MM.1S (cell line): ENCODE measurements around the gene TULP4.
"Not testable (repeated sequence)": the region's sequence is repeated elsewhere in the genome, so short reads cannot be mapped to it uniquely, and the experiment has no call there.

Source experiments
- DNase-seq: peaks from one replicate; pipeline ENCODE4 v3.0.0-alpha.2; 2015
- H2AFZ ChIP-seq: fragments of 300-600 bp; sonication (generic); 2 replicates; pipeline ENCODE4 v1.6.0; 2016; ENCODE audit warnings: antibody characterized with exemption, low read length
- H3F3A ChIP-seq: fragments of 300-600 bp; sonication (generic); 2 replicates; pipeline ENCODE4 v1.6.1; 2016; ENCODE audit warnings: mild to moderate bottlenecking, antibody characterized with exemption, low read length, moderate library complexity, mixed read lengths; ENCODE audit not compliant: insufficient read depth
- H3K27ac ChIP-seq: fragments of 300-600 bp; sonication (generic); 2 replicates; pipeline ENCODE4 v1.5.1; 2016; ENCODE audit warnings: mild to moderate bottlenecking, low read length
- H3K27me3 ChIP-seq: fragments of 300-600 bp; sonication (generic); replicated peaks from 2 replicates; pipeline ENCODE4 v1.6.0; 2016; ENCODE audit warnings: low read length; ENCODE audit not compliant: insufficient read depth
- H3K36me3 ChIP-seq: fragments of 300-600 bp; sonication (generic); replicated peaks from 2 replicates; pipeline ENCODE4 v1.6.1; 2016; ENCODE audit warnings: mild to moderate bottlenecking, low read length, mixed read lengths; ENCODE audit not compliant: insufficient read depth
- H3K4me1 ChIP-seq: fragments of 300-600 bp; sonication (generic); 2 replicates; pipeline ENCODE4 v1.6.1; 2016; ENCODE audit warnings: low read length, mixed read lengths
- H3K4me2 ChIP-seq: fragments of 300-600 bp; sonication (generic); 2 replicates; pipeline ENCODE4 v1.6.0; 2016; ENCODE audit warnings: low read depth, low read length
- H3K4me3 ChIP-seq: fragments of 300-600 bp; sonication (generic); 2 replicates; pipeline ENCODE4 v1.5.1; 2016; ENCODE audit warnings: low read length, mixed read lengths
- H3K79me2 ChIP-seq: fragments of 300-600 bp; sonication (generic); 2 replicates; pipeline ENCODE4 v1.6.1; 2016; ENCODE audit warnings: mixed run types, low read length, mixed read lengths
- H3K9ac ChIP-seq: fragments of 300-600 bp; sonication (generic); 2 replicates; pipeline ENCODE4 v1.6.1; 2016; ENCODE audit warnings: low read length, mixed read lengths
- H3K9me2 ChIP-seq: fragments of 300-600 bp; sonication (generic); replicated peaks from 2 replicates; pipeline ENCODE4 v1.6.1; 2016; ENCODE audit warnings: mild to moderate bottlenecking, low read length, mixed read lengths; ENCODE audit not compliant: insufficient read depth
- H3K9me3 ChIP-seq: fragments of 300-600 bp; sonication (generic); replicated peaks from 2 replicates; pipeline ENCODE4 v1.6.1; 2016; ENCODE audit warnings: mild to moderate bottlenecking, low read length, mixed read lengths; ENCODE audit not compliant: insufficient read depth
- H4K20me1 ChIP-seq: fragments of 300-600 bp; sonication (generic); 2 replicates; pipeline ENCODE4 v1.6.1; 2016; ENCODE audit warnings: mild to moderate bottlenecking, low read length, moderate library complexity, mixed read lengths; ENCODE audit not compliant: insufficient read depth
- EZH2 ChIP-seq: fragments of 300-600 bp; sonication (generic); optimal IDR thresholded peaks from 2 replicates; pipeline ENCODE3; 2017; ENCODE audit warnings: low read depth, mild to moderate bottlenecking, antibody characterized with exemption, low read length, mixed read lengths
- EZH2phosphoT487 ChIP-seq: fragments of 300-600 bp; sonication (generic); IDR thresholded peaks from 2 replicates; pipeline ENCODE4 v1.6.1; 2018; ENCODE audit warnings: antibody characterized with exemption, low read length
- TF ChIP-seq, protein P1 (sequence below): fragments of 300-600 bp; sonication (generic); IDR thresholded peaks from 2 replicates; pipeline ENCODE4 v1.5.1; 2016; ENCODE audit warnings: antibody characterized with exemption, low read length, mixed read lengths

TULP4 gene

DNA sequence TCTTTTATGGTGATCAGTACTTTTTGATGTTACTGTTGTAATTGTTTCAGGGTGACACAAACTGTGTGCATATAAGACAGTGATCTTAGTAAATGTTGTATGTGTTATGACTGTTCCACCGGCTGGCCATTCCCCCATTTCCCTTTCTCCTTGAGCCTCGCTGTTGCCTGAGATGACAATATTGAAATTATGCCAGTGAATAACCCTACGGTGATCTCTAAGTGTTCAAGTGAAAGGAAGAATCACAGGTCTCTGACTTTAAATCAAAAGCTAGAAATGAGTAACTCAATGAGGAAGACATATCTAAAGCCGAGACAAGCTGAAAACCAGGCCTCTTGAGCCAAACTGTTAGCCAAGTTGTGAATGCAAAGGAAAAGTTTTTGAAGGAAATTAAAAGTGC, 32.3 kb downstream of the TULP4 start:
- Histone ChIP-seq H4K20me1 (no peaks in the 10 kb centered on the region), H3K4me3 (no peak overlapping the region), H3K79me2 (no peaks in the 10 kb centered on the region), H3K27me3 (no peaks in the 10 kb centered on the region), H3K4me2 (no peak overlapping the region), H3K27ac (no peak overlapping the region), H2AFZ (no peak overlapping the region), H3K9me3 (no peaks in the 10 kb centered on the region), H3K9me2 (no peaks in the 10 kb centered on the region), H3K9ac (no peak overlapping the region), H3K4me1 (no peaks in the 10 kb centered on the region), H3K36me3 (no peaks in the 10 kb centered on the region), H3F3A (no peaks in the 10 kb centered on the region)
- DNase-seq: no peak
- TF ChIP-seq, protein P1, sequence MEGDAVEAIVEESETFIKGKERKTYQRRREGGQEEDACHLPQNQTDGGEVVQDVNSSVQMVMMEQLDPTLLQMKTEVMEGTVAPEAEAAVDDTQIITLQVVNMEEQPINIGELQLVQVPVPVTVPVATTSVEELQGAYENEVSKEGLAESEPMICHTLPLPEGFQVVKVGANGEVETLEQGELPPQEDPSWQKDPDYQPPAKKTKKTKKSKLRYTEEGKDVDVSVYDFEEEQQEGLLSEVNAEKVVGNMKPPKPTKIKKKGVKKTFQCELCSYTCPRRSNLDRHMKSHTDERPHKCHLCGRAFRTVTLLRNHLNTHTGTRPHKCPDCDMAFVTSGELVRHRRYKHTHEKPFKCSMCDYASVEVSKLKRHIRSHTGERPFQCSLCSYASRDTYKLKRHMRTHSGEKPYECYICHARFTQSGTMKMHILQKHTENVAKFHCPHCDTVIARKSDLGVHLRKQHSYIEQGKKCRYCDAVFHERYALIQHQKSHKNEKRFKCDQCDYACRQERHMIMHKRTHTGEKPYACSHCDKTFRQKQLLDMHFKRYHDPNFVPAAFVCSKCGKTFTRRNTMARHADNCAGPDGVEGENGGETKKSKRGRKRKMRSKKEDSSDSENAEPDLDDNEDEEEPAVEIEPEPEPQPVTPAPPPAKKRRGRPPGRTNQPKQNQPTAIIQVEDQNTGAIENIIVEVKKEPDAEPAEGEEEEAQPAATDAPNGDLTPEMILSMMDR: no peak
- no peak for TF ChIP-seq EZH2phosphoT487
- TF ChIP-seq EZH2: no peak

GRCh38 chr6:158345444-158345843, 33.2 kb downstream of the TULP4 start:
- not testable (repeated sequence) for DNase-seq, H2AFZ ChIP-seq, H3K9me2 ChIP-seq, H3K9me3 ChIP-seq, H3K9ac ChIP-seq, H3K4me1 ChIP-seq, H3K36me3 ChIP-seq, H3K27ac ChIP-seq, H4K20me1 ChIP-seq, H3F3A ChIP-seq, H3K4me3 ChIP-seq, H3K27me3 ChIP-seq, H3K4me2 ChIP-seq, H3K79me2 ChIP-seq

DNA sequence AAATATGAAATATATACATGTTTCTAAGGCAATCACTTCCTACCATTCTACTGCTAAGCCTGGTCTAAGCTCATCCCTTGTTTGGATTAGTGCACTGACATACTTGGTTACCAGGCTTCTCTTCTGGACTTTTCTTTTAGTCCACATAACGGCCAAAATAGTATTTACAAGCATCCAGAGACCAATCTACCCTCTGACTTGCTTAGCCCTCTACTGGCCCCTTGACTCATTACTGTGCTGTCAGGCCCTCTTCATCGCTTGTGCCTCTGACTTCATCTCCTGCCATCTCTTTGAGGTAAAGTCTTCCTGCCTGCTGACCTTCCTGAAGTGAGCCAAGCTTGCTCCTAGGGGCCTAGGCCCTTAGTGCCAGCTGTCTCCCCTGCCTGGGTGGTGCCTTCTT, 35.1 kb downstream of the TULP4 start:
- no peaks in the 10 kb centered on the region for H3K36me3 ChIP-seq
- H3K4me3 ChIP-seq: no peak overlapping the region
- H3K27ac ChIP-seq: no peak overlapping the region
- H3K9me2 ChIP-seq: no peaks in the 10 kb centered on the region
- H3K79me2 ChIP-seq: no peaks in the 10 kb centered on the region
- no peaks in the 10 kb centered on the region for H3F3A ChIP-seq
- no peak overlapping the region for H3K9ac ChIP-seq
- no peaks in the 10 kb centered on the region for H3K27me3 ChIP-seq
- no peak for DNase-seq
- H4K20me1 ChIP-seq: no peaks in the 10 kb centered on the region
- no peak for TF ChIP-seq EZH2
- no peak for TF ChIP-seq EZH2phosphoT487
- TF ChIP-seq, protein P1: no peak
- no peak overlapping the region for H2AFZ ChIP-seq
- no peak overlapping the region for H3K4me2 ChIP-seq
- no peaks in the 10 kb centered on the region for H3K4me1 ChIP-seq
- H3K9me3 ChIP-seq: no peaks in the 10 kb centered on the region

DNA sequence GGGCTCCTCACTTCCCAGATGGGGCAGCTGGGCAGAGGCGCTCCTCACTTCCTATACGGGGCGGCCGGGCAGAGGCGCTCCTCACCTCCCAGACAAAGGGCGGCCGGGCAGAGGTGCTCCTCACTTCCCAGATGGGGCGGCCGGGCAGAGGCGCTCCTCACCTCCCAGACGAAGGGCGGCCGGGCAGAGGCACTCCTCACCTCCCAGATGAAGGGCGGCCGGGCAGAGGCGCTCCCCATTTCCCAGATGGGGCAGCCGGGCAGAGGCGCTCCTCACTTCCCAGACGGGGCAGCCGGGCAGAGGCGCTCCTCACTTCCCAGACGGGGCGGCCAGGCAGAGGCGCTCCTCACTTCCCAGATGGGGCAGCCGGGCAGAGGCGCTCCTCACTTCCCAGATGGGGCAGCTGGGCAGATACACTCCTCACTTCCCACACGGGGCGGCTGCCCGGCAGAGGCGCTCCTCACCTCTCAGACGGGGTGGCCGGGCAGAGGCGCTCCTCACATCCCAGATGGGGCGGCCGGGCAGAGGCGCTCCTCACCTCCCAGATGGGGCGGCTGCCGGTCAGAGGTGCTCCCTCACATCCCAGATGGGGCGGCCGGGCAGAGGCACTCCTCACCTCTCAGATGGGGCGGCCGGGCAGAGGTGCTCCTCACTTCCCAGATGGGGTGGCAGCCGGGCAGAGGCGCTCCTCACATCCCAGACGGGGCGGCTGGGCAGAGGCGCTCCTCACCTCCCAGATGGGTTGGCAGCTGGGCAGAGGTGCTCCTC, 36.7 kb downstream of the TULP4 start:
- H3K9me2 ChIP-seq, H3K27ac ChIP-seq, DNase-seq, H3K79me2 ChIP-seq, H3K4me3 ChIP-seq, H3K9ac ChIP-seq, H3K4me1 ChIP-seq, H4K20me1 ChIP-seq, H3K9me3 ChIP-seq, H2AFZ ChIP-seq, H3K27me3 ChIP-seq, H3K36me3 ChIP-seq, H3F3A ChIP-seq, H3K4me2 ChIP-seq: not testable (repeated sequence)

- not testable (repeated sequence) for DNase-seq, H3K9ac ChIP-seq, H3K36me3 ChIP-seq, H3K9me3 ChIP-seq, H3K4me2 ChIP-seq, H4K20me1 ChIP-seq, H3K27ac ChIP-seq, H3F3A ChIP-seq, H2AFZ ChIP-seq, H3K79me2 ChIP-seq, H3K9me2 ChIP-seq, H3K4me1 ChIP-seq, H3K4me3 ChIP-seq, H3K27me3 ChIP-seq
These were observed 37.4 kb downstream of the TULP4 start for GRCh38 chr6:158349505-158350275.

DNA sequence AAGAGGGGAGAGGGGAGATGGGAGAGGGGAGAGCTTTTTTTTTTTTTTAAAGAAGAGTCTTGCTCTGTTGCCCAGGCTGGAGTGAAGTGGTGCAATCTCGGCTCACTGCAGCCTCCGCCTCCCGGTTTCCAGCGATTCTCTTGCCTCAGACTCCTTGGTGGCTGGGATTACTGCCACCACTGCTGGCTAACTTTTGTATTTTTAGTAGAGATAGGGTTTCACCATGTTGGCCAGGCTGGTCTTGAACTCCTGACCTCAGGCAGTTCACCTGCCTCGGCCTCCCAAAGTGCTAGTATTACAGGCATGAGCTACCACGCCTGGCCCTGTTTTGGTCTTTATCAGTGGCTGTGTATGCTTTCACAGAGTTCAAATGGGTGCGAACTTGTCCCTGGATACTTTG, 38.5 kb downstream of the TULP4 start:
- H3K9me2 ChIP-seq, H3K36me3 ChIP-seq, H3K4me2 ChIP-seq, H3K4me1 ChIP-seq, H2AFZ ChIP-seq, H3K79me2 ChIP-seq, H4K20me1 ChIP-seq, H3K4me3 ChIP-seq, H3K9me3 ChIP-seq, DNase-seq, H3K27me3 ChIP-seq, H3K9ac ChIP-seq, H3K27ac ChIP-seq, H3F3A ChIP-seq: not testable (repeated sequence)
